Measurements from ENCODE around the gene BHLHE41.

The BHLHE41 gene

GRCh38 chr12:26113853-26114719, 10.8 kb downstream of the BHLHE41 start:
- peak; percentile 81 for DNase-seq

GRCh38 chr12:26113181-26113654, 11.6 kb downstream of the BHLHE41 start:
- DNase-seq: no peak

GRCh38 chr12:26112703-26113147, 12.1 kb downstream of the BHLHE41 start:
- no peak for DNase-seq

- DNase-seq: no peak
These were observed 12.6 kb downstream of the BHLHE41 start for GRCh38 chr12:26112232-26112631.

- no peak for DNase-seq
These were observed 15.4 kb downstream of the BHLHE41 start for GRCh38 chr12:26109343-26109881.

GRCh38 chr12:26108915-26109314, 15.9 kb downstream of the BHLHE41 start:
- DNase-seq: no peak

- no peak for DNase-seq
These were observed 18.5 kb downstream of the BHLHE41 start for GRCh38 chr12:26106347-26106746.

GRCh38 chr12:26102953-26103352, 21.9 kb downstream of the BHLHE41 start:
- DNase-seq: no peak

- no peak for DNase-seq
These were observed 23.1 kb downstream of the BHLHE41 start for GRCh38 chr12:26101763-26102162.

- DNase-seq: no peak
These were observed 23.5 kb downstream of the BHLHE41 start for GRCh38 chr12:26101350-26101734.

GRCh38 chr12:26100666-26101349, 24.0 kb downstream of the BHLHE41 start:
- DNase-seq: no peak

- DNase-seq: peak; percentile 71
These were observed 27.6 kb downstream of the BHLHE41 start for GRCh38 chr12:26097046-26097878.

GRCh38 chr12:26096036-26096435, 28.8 kb downstream of the BHLHE41 start:
- no peak for DNase-seq

GRCh38 chr12:26095186-26095585, 29.7 kb downstream of the BHLHE41 start:
- DNase-seq: no peak

GRCh38 chr12:26092346-26093105, 32.3 kb downstream of the BHLHE41 start:
- no peak for DNase-seq

- DNase-seq: no peak
These were observed 33.0 kb downstream of the BHLHE41 start for GRCh38 chr12:26091822-26092221.

- no peak for DNase-seq
These were observed 33.9 kb downstream of the BHLHE41 start for GRCh38 chr12:26090836-26091510.

- no peak for DNase-seq
These were observed 35.8 kb downstream of the BHLHE41 start for GRCh38 chr12:26088998-26089397.

GRCh38 chr12:26086936-26087335, 37.9 kb downstream of the BHLHE41 start:
- DNase-seq: no peak

- DNase-seq: no peak
These were observed 43.9 kb downstream of the BHLHE41 start for GRCh38 chr12:26080911-26081310.

- no peak for DNase-seq
These were observed 46.7 kb downstream of the BHLHE41 start for GRCh38 chr12:26077915-26078702.
